ENCODE measurements around the gene RBM24.

Gene RBM24

GRCh38 chr6:17281100-17281496 is at the start of gene RBM24:
TSS of gene RBM24 (plus strand) at chr6:17281361. CDS start at chr6:17281582, 221 bp downstream.
- DNase-seq (ENCODE audit: low spot score), result peak; percentile 24

GRCh38 chr6:17233531-17233930 is 47.6 kb upstream of the RBM24 start:
- no peak for DNase-seq (ENCODE audit: low spot score)

- no peak for DNase-seq (ENCODE audit: low spot score)
These were observed 43.9 kb upstream of the RBM24 start for GRCh38 chr6:17237246-17237645.

- no peak for DNase-seq (ENCODE audit: low spot score)
These were observed 41.9 kb upstream of the RBM24 start for GRCh38 chr6:17239260-17239659.

GRCh38 chr6:17240803-17241500 is 40.2 kb upstream of the RBM24 start:
- no peak for DNase-seq (ENCODE audit: low spot score)

GRCh38 chr6:17242087-17242486 is 39.1 kb upstream of the RBM24 start:
- DNase-seq (ENCODE audit: low spot score), result no peak

GRCh38 chr6:17250237-17250636 is 30.9 kb upstream of the RBM24 start:
- no peak for DNase-seq (ENCODE audit: low spot score)

GRCh38 chr6:17251953-17252352 is 29.2 kb upstream of the RBM24 start:
- DNase-seq (ENCODE audit: low spot score), result no peak

- no peak for DNase-seq (ENCODE audit: low spot score)
These were observed 22.4 kb upstream of the RBM24 start for GRCh38 chr6:17258749-17259148.

GRCh38 chr6:17265570-17265969 is 15.6 kb upstream of the RBM24 start:
- no peak for DNase-seq (ENCODE audit: low spot score)

- DNase-seq (ENCODE audit: low spot score), result no peak
These were observed 13.6 kb upstream of the RBM24 start for GRCh38 chr6:17267566-17267965.

GRCh38 chr6:17268114-17268513 is 13.0 kb upstream of the RBM24 start:
- no peak for DNase-seq (ENCODE audit: low spot score)

- no peak for DNase-seq (ENCODE audit: low spot score)
These were observed 11.3 kb upstream of the RBM24 start for GRCh38 chr6:17269840-17270239.

GRCh38 chr6:17271628-17272027 is 9.5 kb upstream of the RBM24 start:
- no peak for DNase-seq (ENCODE audit: low spot score)

GRCh38 chr6:17276766-17277165 is 4.4 kb upstream of the RBM24 start:
- DNase-seq (ENCODE audit: low spot score), result no peak

- DNase-seq (ENCODE audit: low spot score), result no peak
These were observed 3.9 kb upstream of the RBM24 start for GRCh38 chr6:17277256-17277655.

GRCh38 chr6:17278289-17279063 is 2.7 kb upstream of the RBM24 start:
- DNase-seq (ENCODE audit: low spot score), result peak; percentile 54

GRCh38 chr6:17280138-17280537 is 1.0 kb upstream of the RBM24 start:
- DNase-seq (ENCODE audit: low spot score), result no peak

- DNase-seq (ENCODE audit: low spot score), result no peak
These were observed 540 bp upstream of the RBM24 start for GRCh38 chr6:17280552-17281090.

- DNase-seq (ENCODE audit: low spot score), result no peak
These were observed 628 bp downstream of the RBM24 start for GRCh38 chr6:17281497-17282481.

GRCh38 chr6:17283074-17283473 is 1.9 kb downstream of the RBM24 start:
- no peak for DNase-seq (ENCODE audit: low spot score)

- no peak for DNase-seq (ENCODE audit: low spot score)
These were observed 8.5 kb downstream of the RBM24 start for GRCh38 chr6:17289630-17290061.

All from COLO829 (cell line).